Activated CD8-positive, alpha-beta T cell treated with anti-CD3 and anti-CD28 coated beads, Interleukin-2, amount 10 ng/mL, durations not matched to agents 7 days and 5 days (primary cell): ENCODE results near the gene CDK15. TPM values are rescaled to one million over a fixed set of nuclear protein-coding genes. Genes with fewer than 3 reads are reported as not detected.

Experiments
- ATAC-seq: fragments of 150-1000 bp; cut with Tn5 transposase; one replicate; pipeline ENCODE4 v1.10.0; 2021; ENCODE audit warnings: moderate library complexity
- CTCF ChIA-PET: fragments of 350-600 bp; sonication (Branson Sonifier 250); formaldehyde crosslinking; loops from one replicate; lab custom pipeline; 2021; ENCODE audit warnings: antibody characterized with exemption; lab: Charles Lee
- POLR2A ChIA-PET: fragments of 350-600 bp; sonication (Branson Sonifier 250); formaldehyde crosslinking; loops from one replicate; lab custom pipeline; 2021; ENCODE audit warnings: antibody characterized with exemption; lab: Charles Lee
- DNase-seq: peaks from one replicate; pipeline ENCODE4 v3.0.0-alpha.2; 2020
- H3K27ac Mint-ChIP-seq: one replicate; pipeline ENCODE4 v1.8.0; 2021; ENCODE audit warnings: mild to moderate bottlenecking, mixed read lengths
- H3K27me3 Mint-ChIP-seq: one replicate; pipeline ENCODE4 v1.8.0; 2021; ENCODE audit warnings: low read depth, mixed read lengths
- H3K36me3 Mint-ChIP-seq: one replicate; pipeline ENCODE4 v1.8.0; 2021; ENCODE audit warnings: low read depth, mixed read lengths
- H3K4me1 Mint-ChIP-seq: one replicate; pipeline ENCODE4 v1.8.0; 2021; ENCODE audit warnings: low read depth, mixed read lengths
- H3K4me3 Mint-ChIP-seq: one replicate; pipeline ENCODE4 v1.8.0; 2021; ENCODE audit warnings: mild to moderate bottlenecking, mixed read lengths
- H3K9me3 Mint-ChIP-seq: one replicate; pipeline ENCODE4 v1.8.0; 2022; ENCODE audit warnings: mixed read lengths; ENCODE audit not compliant: insufficient read depth
- total RNA-seq, 2 experiments: library from RNA; stranded (reverse); gene quantifications; one replicate each; pipeline ENCODE4 v1.2.3, GENCODE V29; 2021

The CDK15 gene
- total RNA-seq, 2 experiments from 2014 or later: not detected

DNA sequence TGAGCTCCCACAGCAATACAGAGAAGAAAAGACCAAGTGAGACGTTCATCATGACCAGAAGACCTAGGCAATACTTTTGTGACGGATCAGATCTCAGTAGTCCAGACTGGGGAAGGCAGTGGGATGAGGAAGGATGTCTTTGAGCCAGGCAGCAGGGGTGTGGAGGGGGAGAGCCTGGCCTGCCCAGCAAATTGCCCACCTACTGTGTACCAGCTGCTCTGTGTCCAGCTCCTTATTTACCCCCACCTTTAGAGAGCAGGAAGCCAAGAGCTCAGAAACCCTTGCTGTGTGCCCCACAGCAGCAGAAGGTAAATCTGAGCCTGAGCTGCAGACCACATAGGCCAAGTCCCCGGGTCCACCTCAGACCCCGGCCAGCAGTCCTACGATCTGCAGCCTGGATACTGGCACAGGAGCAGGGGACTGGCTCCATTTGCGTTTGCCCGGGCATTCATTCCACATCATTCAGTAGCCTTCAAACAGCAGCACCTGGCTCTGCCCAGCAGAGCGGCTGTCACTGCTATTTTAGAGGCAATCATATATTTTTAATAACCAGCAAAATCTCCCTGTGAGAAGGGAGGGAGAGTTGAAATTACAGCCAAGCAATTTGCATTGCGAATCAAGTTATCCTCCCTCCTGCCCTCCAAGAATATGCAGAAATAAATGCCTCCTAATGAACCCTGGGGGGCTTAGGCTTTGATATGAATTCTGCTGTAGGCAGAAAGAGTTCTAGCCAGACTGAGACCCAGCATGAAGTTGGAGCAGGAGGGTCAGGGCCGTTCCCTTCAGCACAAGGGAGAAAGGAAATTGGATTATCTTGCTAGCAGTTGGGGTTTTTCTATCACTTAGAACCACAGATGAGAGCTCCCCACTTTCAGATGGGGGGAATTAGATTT, 117.3 kb downstream of the CDK15 start:
- Mint-ChIP-seq H3K27me3 (peaks cover 2% of the 10 kb centered on the region), H3K4me3 (no peak overlapping the region), H3K4me1 (no peaks in the 10 kb centered on the region), H3K36me3 (no peaks in the 10 kb centered on the region), H3K9me3 (no peaks in the 10 kb centered on the region), H3K27ac (no peak overlapping the region)
- ChIA-PET CTCF (no interaction called here), POLR2A (no interaction called here)
- ATAC-seq (no peak), DNase-seq (no peak)

DNA sequence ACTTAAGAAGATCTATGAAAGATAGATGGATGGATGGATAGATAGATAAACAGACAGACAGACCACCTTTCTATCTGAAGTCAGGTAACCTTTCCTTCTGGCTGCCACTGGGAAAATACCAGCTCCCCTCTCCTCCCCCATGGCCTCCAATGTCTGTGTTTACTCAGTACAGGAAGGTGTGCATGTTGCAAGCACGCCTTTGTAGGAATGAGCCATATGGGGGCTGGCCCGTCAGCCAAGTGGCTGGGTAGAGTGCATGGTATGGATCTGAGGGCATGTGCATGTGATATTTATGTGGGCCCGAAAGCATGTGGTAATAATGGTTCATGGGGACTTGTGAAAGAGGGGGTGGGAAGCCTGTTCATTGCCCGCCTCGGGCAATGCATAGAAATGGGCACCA, 118.1 kb downstream of the CDK15 start:
- ATAC-seq (no peak), DNase-seq (no peak)
- H3K4me3 Mint-ChIP-seq: no peak overlapping the region
- peaks cover 3% of the 10 kb centered on the region for H3K27me3 Mint-ChIP-seq
- no peaks in the 10 kb centered on the region for H3K36me3 Mint-ChIP-seq
- H3K4me1 Mint-ChIP-seq: no peaks in the 10 kb centered on the region
- no peaks in the 10 kb centered on the region for H3K9me3 Mint-ChIP-seq
- POLR2A ChIA-PET: no interaction called here
- no peak overlapping the region for H3K27ac Mint-ChIP-seq
- CTCF ChIA-PET: no interaction called here

DNA sequence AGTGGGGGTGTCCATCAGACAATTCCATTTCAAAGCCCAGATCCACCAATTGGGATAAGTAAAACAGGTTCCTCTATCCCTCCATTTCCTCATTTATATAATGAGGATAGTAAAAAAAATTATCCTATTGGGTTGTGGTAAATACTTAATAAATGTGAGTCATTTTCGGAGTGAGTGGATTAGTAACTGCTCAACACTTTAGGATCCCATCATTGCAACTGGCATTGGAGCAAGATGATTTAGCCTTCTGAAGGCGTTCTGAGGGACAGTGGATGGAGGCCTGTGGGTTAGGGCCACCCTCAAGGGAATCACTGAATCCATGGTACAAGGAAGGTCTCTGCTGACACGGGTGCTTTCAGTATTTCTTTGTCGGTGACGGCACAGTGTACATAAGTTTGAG, 118.7 kb downstream of the CDK15 start:
- ChIA-PET POLR2A (no interaction called here), CTCF (no interaction called here)
- no peak for DNase-seq
- Mint-ChIP-seq H3K4me3 (no peak overlapping the region), H3K4me1 (no peaks in the 10 kb centered on the region), H3K9me3 (no peaks in the 10 kb centered on the region), H3K36me3 (no peaks in the 10 kb centered on the region), H3K27ac (no peak overlapping the region), H3K27me3 (peaks cover 3% of the 10 kb centered on the region)
- no peak for ATAC-seq

DNA sequence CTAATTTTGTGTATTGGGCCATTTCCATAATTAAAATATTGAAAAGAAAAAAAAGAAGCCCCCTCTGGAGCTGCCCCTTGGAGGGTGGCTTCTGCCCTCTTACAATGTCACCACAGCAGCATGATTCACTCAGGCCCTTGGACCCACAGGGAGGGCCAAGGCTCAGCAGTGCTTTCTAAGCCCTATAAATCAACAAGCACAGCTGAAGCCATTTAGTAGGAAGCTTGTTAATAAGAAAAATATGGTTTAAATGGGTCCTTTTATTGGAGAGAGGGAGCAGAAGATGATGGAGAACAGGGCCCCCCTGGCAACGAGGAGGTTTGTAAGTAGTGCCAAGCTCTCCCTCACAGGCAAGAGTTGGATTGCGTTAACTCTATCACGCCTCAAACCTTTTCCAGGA, 119.7 kb downstream of the CDK15 start:
- Mint-ChIP-seq H3K4me1 (no peaks in the 10 kb centered on the region), H3K9me3 (no peaks in the 10 kb centered on the region), H3K36me3 (no peaks in the 10 kb centered on the region), H3K4me3 (no peak overlapping the region), H3K27ac (no peak overlapping the region), H3K27me3 (peaks cover 3% of the 10 kb centered on the region)
- POLR2A ChIA-PET: no interaction called here
- CTCF ChIA-PET: no interaction called here
- DNase-seq (no peak), ATAC-seq (no peak)

DNA sequence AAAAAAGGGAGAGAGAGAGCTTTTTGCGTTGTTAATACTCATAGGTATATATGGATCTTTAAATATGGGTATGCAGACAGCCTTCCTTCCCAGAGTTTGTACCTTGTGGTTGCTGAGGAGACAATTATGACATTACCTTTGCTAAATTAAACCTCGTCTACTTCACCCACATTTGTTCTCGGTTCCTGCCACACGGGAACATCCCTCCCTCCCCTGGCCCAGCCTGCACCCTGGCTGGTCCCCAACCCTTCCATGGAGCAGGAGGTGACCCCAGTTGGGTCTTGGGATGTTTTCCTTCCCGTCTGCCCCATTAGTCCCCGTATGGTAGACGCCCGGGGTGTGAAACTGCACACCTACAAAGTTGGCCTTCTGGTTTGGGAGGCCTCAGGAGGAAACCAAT, 122.0 kb downstream of the CDK15 start:
- no peak for DNase-seq
- peaks cover 8% of the 10 kb centered on the region for H3K27me3 Mint-ChIP-seq
- no peaks in the 10 kb centered on the region for H3K36me3 Mint-ChIP-seq
- ChIA-PET CTCF (interaction anchor here (1.1 kb wide), 1 partner anchor 68 kb away, joined by 3 read pairs; no protein-coding TSS in a partner anchor), POLR2A (no interaction called here)
- no peaks in the 10 kb centered on the region for H3K9me3 Mint-ChIP-seq
- H3K4me3 Mint-ChIP-seq: no peak overlapping the region
- no peaks in the 10 kb centered on the region for H3K4me1 Mint-ChIP-seq
- no peak overlapping the region for H3K27ac Mint-ChIP-seq
- ATAC-seq: no peak

DNA sequence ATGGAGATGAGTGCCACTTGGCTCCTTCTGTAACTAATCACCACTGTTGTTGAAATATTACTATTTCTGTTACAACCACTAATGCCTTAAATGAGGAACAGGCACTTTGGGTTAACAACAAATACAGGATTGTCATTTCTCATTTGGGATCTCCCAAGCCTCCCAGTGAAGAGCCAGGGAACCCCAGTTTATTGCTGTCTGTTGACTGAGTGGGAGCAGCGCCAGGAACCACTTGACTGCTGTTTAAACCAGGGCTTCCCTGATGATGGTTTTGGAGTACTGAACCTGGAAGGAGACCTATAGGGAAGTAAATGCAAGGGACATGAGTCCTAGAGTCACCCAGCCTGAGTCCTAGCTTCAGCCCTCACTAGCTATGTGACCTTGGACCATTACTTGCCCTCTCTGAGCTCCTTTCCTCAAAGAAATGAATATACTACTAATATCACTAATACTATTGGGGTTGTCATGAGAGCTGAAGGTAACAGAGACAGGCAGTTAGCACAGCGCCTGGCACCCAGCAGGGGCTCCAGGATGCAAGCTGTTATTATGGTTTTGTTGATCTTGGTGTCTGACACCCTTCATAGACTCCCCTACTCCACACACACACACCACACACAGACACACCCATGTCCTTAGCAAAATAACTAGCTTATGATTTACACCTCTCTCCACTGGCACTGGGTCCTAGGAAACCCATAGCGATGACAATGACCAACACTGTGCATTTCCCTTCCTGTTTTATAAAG, 123.1 kb downstream of the CDK15 start:
- no peak overlapping the region for H3K4me3 Mint-ChIP-seq
- ChIA-PET CTCF (no interaction called here), POLR2A (no interaction called here)
- no peaks in the 10 kb centered on the region for H3K36me3 Mint-ChIP-seq
- DNase-seq: no peak
- no peaks in the 10 kb centered on the region for H3K4me1 Mint-ChIP-seq
- H3K27ac Mint-ChIP-seq: no peak overlapping the region
- no peak for ATAC-seq
- peaks cover 8% of the 10 kb centered on the region for H3K27me3 Mint-ChIP-seq
- no peaks in the 10 kb centered on the region for H3K9me3 Mint-ChIP-seq

DNA sequence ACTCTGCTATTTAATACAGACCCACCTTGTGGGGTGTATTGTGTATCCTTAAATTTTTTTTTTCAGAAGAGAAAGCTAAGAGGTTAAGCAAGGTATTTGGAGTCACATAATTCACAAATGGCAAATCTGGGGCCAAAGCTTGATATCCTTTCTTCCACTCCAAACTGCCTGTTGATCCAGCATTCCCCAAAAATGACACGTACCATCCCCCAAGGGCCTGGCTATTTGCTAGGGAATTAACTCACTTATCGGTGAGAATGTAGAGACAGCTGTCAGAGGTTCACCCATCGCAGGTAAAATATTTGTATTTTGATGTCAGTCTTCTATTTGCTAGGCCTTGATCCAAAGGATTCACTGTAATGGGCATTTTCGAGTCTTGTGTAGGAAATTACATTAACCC, 123.7 kb downstream of the CDK15 start:
- POLR2A ChIA-PET: no interaction called here
- H3K27ac Mint-ChIP-seq: no peak overlapping the region
- H3K4me3 Mint-ChIP-seq: no peak overlapping the region
- peaks cover 8% of the 10 kb centered on the region for H3K27me3 Mint-ChIP-seq
- H3K4me1 Mint-ChIP-seq: no peaks in the 10 kb centered on the region
- no peaks in the 10 kb centered on the region for H3K36me3 Mint-ChIP-seq
- H3K9me3 Mint-ChIP-seq: no peaks in the 10 kb centered on the region
- ATAC-seq (no peak), DNase-seq (no peak)
- CTCF ChIA-PET: no interaction called here

DNA sequence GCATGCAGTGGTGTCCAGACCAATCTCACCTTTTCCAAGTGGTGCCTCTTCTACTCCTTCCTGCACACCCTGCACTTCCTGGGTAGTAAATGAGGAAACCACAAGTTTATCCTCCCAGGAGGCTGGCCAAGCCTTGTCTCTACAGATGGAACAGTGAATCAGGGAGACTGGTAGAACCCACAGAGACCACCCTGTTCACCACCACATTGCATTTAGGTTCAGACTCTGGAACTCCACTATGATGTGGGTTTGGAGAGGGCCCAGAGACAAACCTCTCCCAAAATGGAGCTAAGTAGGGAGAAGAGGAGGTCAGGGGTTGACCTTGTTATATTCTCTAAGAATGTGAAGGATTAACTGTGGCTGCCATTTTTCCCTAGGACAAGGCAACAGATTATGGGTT, 124.5 kb downstream of the CDK15 start:
- Mint-ChIP-seq H3K36me3 (no peaks in the 10 kb centered on the region), H3K27me3 (peaks cover 8% of the 10 kb centered on the region), H3K4me1 (no peaks in the 10 kb centered on the region), H3K9me3 (no peaks in the 10 kb centered on the region), H3K27ac (no peak overlapping the region), H3K4me3 (no peak overlapping the region)
- no peak for ATAC-seq
- CTCF ChIA-PET: interaction anchor here (0.5 kb wide), 1 partner anchor 66 kb away, joined by 3 read pairs; no protein-coding TSS in a partner anchor
- DNase-seq: no peak
- POLR2A ChIA-PET: no interaction called here

DNA sequence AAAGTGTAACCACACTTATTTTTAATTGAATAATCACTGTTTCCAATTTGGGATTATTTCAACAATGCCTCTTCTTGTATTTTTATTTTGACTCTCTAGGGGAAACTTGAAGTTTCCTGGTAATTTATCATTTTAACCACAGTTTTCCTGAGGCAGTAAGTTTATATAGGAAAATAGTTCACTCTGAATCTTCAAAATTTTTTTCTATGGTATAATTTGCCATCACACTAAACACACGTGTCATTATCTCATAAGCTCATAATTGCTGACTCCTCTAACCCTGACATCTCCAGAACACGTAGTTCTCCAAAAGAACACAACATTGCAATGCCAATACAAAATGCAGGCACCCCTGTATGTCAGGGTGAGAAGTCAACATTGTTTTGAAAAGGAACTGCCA, 125.1 kb downstream of the CDK15 start:
- DNase-seq (no peak), ATAC-seq (no peak)
- POLR2A ChIA-PET: interaction anchor here (0.7 kb wide), 1 partner anchor 193 kb away, joined by 4 read pairs; no protein-coding TSS in a partner anchor
- Mint-ChIP-seq H3K4me3 (no peak overlapping the region), H3K4me1 (no peaks in the 10 kb centered on the region), H3K27me3 (peaks cover 8% of the 10 kb centered on the region), H3K27ac (no peak overlapping the region), H3K36me3 (no peaks in the 10 kb centered on the region), H3K9me3 (no peaks in the 10 kb centered on the region)
- CTCF ChIA-PET: interaction anchor here (0.5 kb wide), 1 partner anchor 66 kb away, joined by 3 read pairs; no protein-coding TSS in a partner anchor

DNA sequence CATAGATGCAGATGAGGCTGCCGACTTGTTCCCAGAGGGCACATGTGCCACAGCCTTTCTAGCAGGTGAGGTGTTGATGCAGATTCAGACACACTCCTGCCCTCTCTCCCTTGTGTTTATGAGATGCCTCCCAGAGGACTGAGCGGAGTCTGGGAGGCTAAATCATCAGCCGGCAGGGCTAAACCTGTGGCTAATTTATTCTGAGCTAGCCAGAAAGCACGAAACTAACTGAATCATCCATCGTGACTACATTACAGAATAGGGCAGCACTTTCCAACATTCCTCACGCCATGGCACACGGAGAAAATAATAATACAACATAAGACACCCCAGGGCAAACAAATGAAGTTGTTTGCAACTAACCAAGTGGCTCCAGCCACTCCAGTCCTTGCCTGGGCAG, 125.6 kb downstream of the CDK15 start:
- ChIA-PET CTCF (no interaction called here), POLR2A (interaction anchor here (0.7 kb wide), 1 partner anchor 194 kb away, joined by 4 read pairs; no protein-coding TSS in a partner anchor)
- Mint-ChIP-seq H3K27me3 (peaks cover 8% of the 10 kb centered on the region), H3K9me3 (no peaks in the 10 kb centered on the region), H3K4me1 (no peaks in the 10 kb centered on the region), H3K27ac (no peak overlapping the region), H3K4me3 (no peak overlapping the region), H3K36me3 (no peaks in the 10 kb centered on the region)
- DNase-seq (no peak), ATAC-seq (no peak)

DNA sequence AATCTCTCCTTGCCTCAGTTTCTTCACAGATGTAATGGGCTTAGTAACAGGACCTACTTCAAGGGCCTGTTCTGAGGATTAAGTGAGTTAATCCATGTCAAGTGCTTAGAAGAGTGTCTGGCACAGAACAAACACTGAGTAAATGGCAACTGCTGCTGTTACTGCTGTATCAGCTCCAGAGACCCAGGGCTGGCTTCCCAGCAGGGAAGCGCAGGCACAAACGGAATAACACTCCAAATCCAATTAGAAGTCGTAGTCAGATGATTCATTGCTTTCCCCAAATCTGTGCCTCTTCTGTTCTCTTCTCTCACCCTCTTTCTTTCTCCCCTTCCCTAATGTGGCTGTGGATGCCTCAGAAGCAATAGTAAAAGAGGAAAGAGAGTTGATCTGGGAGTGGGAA, 126.2 kb downstream of the CDK15 start:
- ATAC-seq: no peak
- Mint-ChIP-seq H3K4me1 (no peaks in the 10 kb centered on the region), H3K27me3 (peaks cover 8% of the 10 kb centered on the region), H3K9me3 (no peaks in the 10 kb centered on the region), H3K4me3 (no peak overlapping the region), H3K36me3 (no peaks in the 10 kb centered on the region), H3K27ac (no peak overlapping the region)
- POLR2A ChIA-PET: no interaction called here
- CTCF ChIA-PET: no interaction called here
- no peak for DNase-seq

DNA sequence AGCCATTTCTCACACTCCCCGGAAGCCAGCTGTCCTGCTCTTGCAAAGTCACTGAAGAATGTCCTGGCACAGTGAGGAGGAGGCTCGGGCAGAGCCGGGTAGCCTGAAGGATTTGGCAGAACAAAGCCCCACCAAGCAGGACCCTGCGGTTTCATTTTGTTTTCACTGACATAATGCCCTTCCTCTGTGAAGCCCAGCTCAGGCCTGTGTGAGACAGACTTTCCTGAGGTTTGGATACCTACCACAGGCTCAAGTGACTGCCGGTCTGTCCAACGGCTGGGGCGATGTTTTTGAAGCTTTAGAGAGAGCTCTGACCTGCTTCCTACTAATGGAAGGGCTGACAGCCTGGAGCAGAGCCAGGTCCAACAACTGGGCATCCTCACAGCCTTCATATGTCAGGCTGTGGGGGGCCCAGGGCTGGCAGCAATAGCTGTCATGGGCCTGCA, 127.5 kb downstream of the CDK15 start:
- Mint-ChIP-seq H3K27me3 (peaks cover 6% of the 10 kb centered on the region), H3K4me1 (no peaks in the 10 kb centered on the region), H3K9me3 (no peaks in the 10 kb centered on the region), H3K27ac (no peak overlapping the region), H3K36me3 (no peaks in the 10 kb centered on the region), H3K4me3 (no peak overlapping the region)
- ChIA-PET POLR2A (no interaction called here), CTCF (no interaction called here)
- DNase-seq: no peak
- ATAC-seq: no peak
